RCC 7860 (cell line): ENCODE data around the gene SMARCA2.

Experiments used
- DNase-seq: peaks from one replicate; pipeline ENCODE4 v3.0.0-alpha.2; 2015; ENCODE audit warnings: low spot score
- FAIRE-seq: peaks from 2 replicates; lab custom pipeline; 2012; peaks lifted over from hg19 to GRCh38; lab: Jason Lieb, UNC

The SMARCA2 gene

DNA sequence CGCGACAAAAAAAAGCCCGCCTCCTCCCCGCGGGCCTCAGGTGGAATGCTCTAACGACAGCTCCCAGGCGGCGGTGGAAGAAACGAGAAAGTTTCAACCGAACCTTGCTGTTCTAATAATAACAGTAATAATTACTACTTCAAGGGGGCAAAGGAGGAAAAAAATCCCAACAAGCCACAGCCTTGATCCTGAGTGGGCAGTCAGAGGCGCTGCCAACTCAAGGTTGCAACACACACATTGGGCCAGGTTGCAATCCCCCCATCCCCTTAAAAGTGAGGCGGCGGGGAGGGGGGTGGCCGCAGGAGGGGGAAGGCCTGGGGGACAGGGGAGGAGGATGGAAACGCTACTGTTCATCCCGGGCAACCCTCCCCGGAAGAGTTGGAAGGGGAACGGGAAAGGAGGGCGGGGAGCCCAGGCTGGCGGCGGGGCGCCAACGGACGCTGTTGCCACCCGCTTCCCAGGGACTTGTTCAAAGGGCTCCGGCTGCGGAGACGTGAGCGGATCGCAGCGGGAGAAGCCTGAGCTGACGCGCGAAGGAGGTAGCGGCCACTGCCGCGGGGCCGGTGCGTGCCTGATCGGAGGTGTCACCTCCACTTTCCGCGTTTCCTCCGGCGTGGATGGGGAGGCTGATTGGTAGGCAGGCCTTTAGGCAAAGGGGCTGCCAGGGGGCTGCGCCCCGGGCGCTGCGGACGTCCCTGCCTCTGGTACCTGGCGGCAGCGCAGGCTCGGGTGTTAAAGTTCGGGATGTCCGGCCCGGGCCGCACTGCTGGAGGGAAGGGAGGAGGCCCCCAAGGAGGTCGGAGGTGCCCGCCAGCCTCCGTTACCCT lies 647 bp downstream of the SMARCA2 start:
- FAIRE-seq = no peak

DNA sequence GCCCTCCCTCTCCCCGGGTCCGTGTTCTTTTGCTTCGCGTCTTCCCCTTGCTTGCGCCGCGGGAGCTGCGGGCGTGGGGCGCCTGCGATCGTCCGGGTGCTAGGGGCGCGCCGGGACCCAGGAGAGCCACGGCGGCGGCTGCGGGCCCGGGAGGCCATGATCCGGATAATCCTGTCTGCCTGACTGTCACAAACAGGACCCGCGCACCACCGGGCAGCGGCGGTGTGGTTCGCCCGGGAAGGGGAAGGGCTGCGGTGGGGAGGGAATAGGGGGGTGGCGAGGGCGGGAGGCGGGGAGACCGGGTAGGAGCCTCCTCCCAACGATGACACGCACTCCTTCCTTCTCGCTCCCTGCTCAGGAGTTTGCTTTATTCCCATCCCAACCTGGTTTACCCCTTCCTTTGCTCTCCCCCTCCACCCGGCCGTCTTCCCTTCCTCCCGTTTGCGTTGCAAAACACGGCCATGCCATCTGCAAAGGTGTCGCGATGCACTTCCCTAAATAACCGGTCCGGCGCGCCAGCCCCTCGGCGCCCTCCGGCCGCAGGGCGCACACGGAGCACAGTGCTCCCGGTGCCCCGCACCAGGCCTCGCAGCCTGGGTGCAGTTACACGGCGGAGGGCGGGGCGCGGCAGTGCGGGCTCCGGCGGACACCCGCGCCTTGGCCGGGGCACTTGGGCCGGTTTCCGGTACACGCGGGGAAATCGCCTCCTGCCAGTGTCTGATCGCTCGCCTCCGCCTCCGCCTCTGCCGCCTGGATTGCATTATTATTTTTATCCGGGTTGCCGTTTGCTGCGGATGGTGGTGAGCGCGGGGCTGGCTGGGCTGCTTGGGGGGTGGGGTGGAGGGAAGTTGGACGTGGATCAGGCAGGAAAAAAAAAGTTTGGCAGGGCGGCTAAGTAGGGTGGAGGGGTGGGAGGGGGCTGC lies 1.5 kb downstream of the SMARCA2 start:
- FAIRE-seq (no peak), DNase-seq (peak; percentile 60)

More for the DNA sequence above, 647 bp downstream of the SMARCA2 start:
- DNase-seq = no peak

DNA sequence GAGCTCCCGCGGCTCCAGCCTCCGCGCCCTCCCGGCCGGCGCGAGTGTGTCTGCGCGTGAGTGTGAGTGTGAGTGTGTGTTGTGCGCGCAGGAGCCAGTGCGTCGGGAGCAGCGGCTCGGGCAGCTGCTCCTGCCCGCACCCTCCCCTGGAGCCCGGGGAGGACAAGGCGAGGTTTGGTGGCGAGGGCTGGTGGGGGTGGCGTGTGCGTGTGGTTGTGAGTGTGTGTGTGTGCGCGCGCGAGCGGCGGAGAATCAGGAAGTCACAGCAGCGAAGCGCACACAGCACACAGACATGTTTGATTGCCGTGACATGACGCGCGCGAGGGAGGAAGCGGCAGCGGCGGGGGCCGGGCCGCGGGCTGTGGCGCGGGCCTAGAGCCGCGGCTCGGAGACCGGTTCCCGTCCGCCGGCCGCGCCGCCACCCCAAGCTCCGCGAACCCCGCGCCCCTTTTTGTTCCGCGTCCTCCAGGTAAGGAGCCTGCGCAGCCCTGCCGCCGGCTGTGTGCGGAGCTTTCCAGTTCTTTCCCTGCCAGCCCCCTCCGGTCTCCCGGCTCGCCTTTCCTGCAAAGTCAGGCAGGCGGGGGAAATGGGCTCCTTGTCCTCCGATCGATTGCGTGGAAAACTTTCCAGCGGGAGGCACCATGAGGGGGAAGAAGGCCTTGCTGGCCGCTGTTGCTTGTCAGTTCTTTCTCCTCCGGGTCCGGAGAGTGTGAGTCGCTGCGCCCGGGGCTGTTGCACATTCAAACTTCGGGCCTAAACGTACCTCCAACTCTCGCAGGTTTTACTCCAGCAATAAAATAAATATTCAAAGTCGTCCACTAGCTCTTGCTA lies 2.4 kb downstream of the SMARCA2 start:
- peak; percentile 54 for DNase-seq

GRCh38 chr9:2018162-2018643 lies 3.1 kb downstream of the SMARCA2 start:
- FAIRE-seq = no peak
- no peak for DNase-seq

More for the DNA sequence above, 2.4 kb downstream of the SMARCA2 start:
- FAIRE-seq = no peak

DNA sequence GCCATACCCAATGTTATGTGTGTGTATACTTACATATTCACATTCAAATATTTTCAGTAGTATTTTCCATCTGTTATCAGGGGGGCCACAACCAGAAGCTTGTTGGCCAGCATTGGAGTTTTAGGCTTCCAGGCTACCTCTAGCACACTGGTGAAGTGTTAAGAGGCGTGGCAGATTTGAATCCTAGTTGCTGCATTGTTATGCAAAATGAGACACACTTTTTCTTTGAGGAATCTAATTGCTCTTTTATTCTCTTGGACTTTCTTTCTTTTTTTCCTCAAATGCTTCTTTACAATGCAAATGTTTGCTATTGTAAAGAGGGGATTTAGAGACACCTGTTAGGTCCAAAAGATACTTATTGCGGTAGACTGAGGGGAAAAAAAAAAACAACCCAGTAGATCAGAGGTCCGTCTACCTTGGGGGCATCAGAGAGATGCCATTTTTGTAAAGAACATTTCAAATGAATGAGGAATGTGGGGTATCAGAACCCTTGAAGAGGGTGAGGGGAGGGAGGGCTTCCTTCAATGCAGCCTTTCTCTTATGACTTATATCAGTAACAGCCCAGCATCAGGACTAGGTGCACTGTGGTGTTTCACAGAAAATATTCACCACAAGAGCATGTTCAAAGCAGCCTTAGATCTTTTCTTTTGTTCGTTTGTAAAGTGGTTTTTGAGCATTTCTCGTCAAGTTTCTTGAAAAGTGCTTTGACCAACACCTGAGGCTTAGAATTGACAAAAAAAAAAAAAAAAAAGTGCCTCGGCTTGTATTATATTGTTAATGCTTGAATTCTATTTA lies 3.8 kb downstream of the SMARCA2 start:
- no peak for FAIRE-seq
- DNase-seq = no peak

DNA sequence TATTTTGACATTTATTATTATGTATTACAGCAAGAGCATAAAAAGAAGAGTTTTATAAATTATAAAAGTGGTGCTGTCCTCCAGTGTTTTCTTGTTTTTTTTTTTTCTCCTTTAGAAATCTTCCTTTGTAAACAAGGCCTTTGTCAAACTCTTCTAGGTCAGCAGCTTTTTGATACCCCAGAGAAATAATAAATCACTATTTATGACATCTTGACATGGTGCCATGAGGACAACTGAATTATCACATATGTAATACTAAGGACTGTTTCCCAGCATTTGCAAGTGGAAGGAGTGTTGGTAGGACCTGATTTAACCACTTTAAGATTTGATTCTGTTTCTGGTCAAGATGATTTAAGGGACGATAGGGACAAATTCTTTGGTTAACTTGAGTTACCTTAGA lies 4.6 kb downstream of the SMARCA2 start:
- DNase-seq = no peak
- FAIRE-seq = no peak

DNA sequence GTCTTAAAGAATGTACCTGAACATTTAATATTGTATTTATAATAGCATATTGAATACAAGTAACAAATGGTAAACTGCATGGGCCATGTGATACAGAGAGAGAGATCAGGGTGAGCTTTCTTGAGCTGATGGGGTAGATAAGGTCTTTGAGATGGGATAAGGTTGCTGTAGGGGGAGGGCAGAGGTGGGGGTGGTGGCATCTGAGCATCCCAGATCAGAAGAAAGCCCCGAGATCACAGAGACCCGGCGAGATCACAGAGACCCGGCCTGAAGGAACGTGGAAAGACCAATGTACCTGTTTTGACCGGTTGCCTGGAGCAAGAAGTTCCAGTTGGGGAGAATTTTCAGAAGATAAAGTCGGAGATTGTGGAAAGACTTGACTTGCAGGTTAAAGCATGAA lies 6.6 kb downstream of the SMARCA2 start:
- FAIRE-seq = no peak
- no peak for DNase-seq

DNA sequence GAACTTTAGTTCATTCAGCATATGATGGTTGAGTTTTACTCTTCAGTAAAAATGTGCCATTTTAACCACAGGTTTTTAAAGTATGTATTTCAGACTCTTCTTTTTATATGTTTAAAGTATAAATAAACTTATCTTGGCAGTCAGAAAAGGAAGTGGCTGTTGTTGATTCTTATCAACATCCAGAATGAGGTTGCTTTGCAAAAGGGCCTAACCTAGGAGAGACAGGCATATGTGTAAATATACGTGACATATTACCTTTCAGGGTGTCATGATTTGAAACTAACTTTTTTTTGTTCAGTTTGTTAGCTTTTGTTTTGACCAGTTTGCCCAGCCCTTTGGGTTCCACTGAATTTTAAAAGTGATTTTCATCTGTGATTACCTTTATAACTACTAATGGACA lies 7.4 kb downstream of the SMARCA2 start:
- DNase-seq (no peak), FAIRE-seq (no peak)

GRCh38 chr9:2023042-2023441 lies 7.9 kb downstream of the SMARCA2 start:
- FAIRE-seq (no peak), DNase-seq (no peak)

DNA sequence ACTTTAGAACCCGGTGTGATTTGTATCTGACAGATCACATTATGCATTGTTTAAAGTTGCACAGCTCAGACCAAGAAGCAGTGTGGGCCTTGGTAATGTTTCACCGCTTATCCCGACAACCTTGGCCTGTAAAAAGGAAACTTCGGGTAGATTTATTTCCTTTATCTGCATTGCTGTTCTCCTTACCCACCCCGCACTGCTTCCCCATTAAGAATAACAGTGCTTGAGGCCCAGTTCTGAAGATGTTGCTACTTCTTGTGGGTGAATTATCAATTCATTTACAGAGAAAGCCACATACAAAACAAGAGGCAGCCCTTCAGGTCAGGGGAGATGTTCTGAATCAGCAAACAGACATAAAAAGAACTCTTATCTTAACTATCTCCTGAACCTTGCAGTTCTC lies 8.4 kb downstream of the SMARCA2 start:
- FAIRE-seq (no peak), DNase-seq (no peak)

DNA sequence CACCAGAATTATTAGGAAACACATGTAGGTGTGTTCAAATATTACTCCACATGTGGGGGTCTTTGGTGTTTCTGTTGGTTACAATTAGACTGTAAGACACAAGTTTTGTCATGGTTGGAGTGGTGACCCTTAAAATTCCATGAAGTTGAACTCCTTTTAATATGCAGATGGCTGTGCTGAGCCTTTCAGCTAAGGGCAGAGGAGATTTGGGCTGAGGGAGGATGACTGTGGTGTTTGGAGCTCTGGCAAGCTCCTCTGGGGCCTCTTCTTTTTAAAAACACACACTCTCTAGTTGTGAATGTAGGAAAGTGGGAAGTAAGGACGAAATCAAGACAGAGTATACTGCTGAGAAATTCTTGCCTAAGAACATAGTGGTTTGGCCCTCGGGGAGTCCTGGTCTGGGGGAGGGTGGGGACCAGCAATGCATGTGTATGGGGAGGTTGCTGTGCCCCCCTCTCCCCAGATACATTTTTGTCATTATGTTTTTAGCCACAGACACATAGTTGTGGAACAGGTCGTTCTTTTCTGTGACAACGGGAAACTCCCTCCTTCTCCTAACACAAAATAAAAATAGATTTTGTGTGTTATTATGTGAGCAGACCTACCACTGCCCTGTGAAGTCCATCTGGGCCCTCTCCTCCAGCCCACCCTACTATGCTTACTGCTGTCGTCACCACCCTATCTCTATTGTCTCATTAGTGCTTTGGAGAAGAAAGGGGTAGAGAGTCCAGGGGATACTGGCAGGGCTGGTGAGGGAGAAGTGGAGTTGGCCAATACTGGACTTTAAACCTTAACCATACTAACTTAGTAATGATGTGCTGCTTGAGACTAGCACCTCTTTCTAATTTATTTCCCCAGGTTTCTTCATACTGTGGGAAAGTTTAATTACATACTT lies 10.0 kb downstream of the SMARCA2 start:
- no peak for DNase-seq
- no peak for FAIRE-seq

DNA sequence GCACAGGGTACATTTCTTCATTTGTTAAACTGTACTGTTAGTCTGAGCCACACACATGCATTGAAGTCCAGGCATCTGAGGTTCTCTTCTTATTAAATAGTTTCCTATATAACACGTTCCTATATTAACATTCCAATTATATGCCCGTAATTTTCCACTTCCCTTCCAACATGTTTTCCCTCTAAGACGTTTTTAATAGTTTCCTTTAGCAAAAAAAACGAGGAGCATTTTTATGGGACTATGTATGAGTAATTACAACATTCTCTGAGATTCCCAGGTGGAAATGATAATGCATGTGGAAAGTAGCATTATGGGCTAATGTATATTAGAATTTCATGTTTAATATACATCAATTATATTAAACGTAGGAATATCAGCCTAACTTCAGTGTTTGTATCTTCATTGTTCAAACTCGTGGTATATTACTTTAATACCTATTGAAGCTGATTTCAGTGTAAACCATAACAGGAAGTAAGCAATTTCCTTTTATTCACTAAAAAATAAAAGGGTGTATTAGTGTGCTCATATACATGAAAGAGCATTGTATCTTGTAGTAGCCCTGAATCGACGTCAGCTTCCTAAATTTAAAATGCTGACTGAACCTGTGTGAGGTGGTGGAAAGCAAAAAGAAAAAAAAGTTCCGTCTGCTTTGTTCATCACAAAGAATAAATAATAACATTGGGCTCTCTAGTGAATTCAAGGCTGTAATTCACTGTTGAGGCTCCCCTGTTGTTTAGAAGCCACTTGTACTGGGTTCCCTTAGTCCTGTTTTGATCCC lies 11.3 kb downstream of the SMARCA2 start:
- no peak for FAIRE-seq
- no peak for DNase-seq

DNA sequence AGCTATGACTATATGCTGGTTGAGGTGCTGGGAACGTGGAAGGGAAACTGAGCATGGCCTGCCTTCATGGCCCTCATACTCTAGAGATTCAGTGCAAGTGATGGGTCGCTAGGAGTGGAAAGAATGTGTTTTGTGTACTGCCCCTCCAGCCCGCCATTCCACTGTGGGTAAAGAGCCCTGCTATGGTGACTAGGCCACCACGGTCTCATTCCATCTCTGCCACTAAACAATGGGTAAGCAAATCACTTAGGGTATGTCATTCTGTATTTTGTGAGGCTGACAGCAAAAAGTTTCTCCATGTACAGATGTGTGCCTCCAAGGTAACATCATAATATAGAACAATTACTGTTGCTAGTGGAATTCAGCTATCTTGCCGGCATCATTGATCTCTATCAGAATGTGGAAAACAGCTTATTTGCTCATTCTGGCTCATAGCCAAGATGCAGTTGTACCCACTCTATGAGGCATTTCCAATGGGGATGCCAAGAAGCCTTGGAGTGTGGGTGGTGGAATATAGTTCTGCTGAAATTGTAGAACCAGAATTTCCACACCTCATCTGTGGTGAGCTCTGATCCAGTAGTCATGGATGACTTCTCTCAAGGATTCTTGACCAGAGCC lies 12.5 kb downstream of the SMARCA2 start:
- DNase-seq (no peak), FAIRE-seq (no peak)

- FAIRE-seq = no peak
- DNase-seq = no peak
These were observed 13.7 kb downstream of the SMARCA2 start for GRCh38 chr9:2028888-2029287.

DNA sequence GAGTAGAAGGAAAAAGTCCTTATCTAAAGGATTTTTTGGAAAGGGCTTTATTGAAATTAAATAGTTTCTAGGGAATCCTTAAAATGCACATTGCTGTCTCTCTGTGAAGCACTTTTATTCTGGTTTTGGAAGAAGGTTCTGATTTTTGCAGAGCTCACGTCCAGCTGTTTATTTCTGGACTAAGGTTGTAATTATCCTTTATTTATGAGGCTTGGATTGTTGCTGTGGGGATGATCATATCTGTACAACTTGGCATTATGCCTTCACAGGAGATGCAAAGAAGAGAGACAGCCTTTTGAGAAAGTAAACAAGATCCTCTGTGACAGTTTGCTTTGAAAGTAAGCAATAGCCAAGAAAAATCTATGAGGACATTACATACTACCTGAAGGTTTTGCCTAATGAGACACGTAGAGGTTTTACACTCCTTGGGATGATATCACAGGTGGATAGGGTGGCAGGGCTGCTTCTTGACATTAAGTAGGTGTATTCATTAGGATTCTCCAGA lies 14.6 kb downstream of the SMARCA2 start:
- no peak for FAIRE-seq
- DNase-seq = no peak

GRCh38 chr9:2032234-2032633 lies 17.1 kb downstream of the SMARCA2 start:
- DNase-seq = no peak
- no peak for FAIRE-seq

DNA sequence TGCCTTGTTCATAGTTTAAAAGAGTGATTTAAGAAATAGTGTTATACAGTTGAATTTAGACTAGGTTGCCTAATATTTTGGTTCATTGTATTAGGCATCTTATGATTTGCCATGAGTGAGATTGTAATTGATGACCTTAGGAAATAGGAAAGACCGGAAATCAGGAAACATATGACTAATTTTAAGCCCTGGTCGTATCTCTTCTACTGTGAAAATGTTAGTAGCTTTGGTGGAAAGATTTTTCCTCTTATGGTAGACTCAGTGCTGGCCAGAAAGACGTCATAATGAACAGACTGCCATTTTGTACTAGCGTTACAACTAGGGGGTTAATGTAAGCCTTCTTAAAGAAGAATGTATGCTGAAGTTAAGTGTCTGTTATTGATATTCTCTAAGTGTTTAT lies 21.7 kb downstream of the SMARCA2 start:
- FAIRE-seq = no peak

More for the DNA sequence above, 21.7 kb downstream of the SMARCA2 start:
- DNase-seq = no peak
